ENCODE data around the gene C3orf33.

Gene C3orf33

DNA sequence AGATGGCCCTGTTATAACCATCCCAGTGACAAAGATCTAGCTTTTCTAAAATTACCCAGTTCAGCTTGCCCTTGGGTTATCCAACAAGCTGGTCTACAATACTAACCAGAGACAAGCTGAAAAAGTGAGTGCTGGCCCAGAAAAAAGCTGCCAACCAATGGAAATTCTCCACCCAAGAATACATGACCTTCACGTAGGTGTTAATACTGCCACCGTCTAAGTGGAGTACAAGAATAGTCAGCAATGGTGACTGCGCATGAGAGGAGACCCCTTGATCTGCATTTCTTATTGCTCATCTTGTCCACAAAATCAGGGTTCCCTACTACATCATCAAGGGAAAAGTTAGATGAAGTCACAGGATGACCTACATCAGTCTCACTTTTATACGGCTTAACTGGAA lies 45.4 kb downstream of the C3orf33 start:
- no peak for DNase-seq (ENCODE audit: low read depth)
- H3K4me3 ChIP-seq (replicated peaks; ENCODE audit: low read depth, low read length) = no peak overlapping the region
- TF ChIP-seq, protein P1, sequence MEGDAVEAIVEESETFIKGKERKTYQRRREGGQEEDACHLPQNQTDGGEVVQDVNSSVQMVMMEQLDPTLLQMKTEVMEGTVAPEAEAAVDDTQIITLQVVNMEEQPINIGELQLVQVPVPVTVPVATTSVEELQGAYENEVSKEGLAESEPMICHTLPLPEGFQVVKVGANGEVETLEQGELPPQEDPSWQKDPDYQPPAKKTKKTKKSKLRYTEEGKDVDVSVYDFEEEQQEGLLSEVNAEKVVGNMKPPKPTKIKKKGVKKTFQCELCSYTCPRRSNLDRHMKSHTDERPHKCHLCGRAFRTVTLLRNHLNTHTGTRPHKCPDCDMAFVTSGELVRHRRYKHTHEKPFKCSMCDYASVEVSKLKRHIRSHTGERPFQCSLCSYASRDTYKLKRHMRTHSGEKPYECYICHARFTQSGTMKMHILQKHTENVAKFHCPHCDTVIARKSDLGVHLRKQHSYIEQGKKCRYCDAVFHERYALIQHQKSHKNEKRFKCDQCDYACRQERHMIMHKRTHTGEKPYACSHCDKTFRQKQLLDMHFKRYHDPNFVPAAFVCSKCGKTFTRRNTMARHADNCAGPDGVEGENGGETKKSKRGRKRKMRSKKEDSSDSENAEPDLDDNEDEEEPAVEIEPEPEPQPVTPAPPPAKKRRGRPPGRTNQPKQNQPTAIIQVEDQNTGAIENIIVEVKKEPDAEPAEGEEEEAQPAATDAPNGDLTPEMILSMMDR (IDR thresholded peaks at IDR 0.05; ENCODE audit: low read length, missing control alignments) = no peak

DNA sequence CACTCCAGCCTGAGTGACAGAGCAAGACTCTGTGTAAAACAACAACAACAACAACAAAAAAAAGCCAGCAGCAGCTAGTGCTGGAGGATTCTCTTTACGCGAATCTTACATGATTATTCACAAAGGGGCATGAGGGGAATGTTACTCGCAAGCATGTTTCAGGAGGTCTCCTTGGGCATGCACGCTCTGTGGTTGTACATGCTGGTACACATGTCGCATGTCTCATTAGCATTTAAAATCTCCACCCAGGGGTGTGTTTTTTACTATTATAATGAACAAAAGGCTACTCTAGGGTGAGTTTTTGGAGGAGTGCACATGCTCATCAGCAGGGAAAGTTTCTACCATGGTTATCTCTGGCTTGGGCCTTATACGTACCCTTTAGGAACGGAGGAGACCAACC lies 48.5 kb downstream of the C3orf33 start:
- no peak overlapping the region for H3K4me3 ChIP-seq (replicated peaks; ENCODE audit: low read depth, low read length)
- TF ChIP-seq, protein P1 (IDR thresholded peaks at IDR 0.05; ENCODE audit: low read length, missing control alignments) = no peak
- no peak for DNase-seq (ENCODE audit: low read depth)

DNA sequence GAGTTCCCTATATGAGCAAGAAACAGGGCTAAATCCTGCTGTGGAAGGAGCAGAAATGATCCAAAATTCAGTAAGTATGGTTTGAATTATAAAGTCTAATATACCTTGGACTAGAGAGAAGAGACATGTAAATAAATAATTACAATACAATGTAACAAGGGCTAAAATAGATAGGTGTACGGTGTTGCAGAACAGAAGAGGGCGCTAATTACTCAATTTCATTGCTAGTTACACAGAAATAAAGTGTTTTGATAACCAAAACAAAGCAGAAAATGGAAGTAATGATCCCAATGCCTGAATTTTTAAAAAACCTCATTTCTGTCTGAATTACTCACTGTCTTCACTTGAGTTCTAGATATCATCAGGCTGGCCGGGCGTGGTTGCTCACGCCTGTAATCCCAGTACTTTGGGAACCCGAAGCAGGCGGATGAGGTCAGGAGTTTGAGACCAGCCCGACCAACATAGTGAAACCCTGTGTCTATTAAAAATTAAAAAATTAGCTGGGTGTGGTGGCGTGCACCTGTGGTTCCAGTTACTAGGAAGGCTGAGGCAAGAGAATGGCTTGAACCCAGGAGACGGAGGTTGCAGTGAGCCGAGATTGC lies 52.9 kb downstream of the C3orf33 start:
- TF ChIP-seq, protein P1 (IDR thresholded peaks at IDR 0.05; ENCODE audit: low read length, missing control alignments) = peak; percentile 46
- H3K4me3 ChIP-seq (replicated peaks; ENCODE audit: low read depth, low read length) = no peak overlapping the region
- peak; percentile 55 for DNase-seq (ENCODE audit: low read depth)

DNA sequence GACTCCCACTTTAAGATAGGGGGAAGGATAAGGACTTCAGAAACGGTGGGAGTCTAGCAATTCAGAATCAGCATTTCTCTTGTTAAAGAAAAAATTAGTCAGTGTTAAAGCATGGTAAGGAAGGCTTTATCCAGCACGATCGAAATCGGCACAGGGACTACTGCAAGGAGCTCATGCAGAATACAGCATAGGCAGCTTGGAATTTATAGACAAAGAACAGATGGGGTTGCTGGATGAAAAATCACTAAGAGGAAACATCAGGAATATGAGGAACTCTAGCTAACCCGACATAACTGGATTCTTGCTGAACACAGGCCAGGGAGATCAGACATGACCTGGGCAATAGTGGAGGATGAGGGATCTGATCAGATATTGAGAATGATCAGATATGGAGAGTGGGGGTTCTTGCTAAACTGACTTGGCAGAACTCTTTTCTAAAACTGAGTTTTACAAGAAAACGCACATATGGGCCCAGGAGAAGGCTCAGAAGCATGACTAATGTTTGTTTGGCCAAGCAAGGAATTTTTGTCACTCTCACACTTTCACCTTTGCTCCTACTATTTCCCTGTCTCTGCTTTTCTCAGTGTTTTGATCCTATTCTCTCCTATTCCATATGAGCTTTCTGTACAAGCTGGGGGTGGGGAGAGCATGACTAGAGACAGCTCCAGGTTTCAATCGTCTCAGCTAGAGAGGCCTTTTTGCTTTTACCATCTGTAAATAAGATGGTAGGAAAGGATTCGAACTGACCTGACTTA lies 57.3 kb downstream of the C3orf33 start:
- H3K4me3 ChIP-seq (replicated peaks; ENCODE audit: low read depth, low read length) = no peak overlapping the region
- DNase-seq (ENCODE audit: low read depth) = no peak
- TF ChIP-seq, protein P1 (IDR thresholded peaks at IDR 0.05; ENCODE audit: low read length, missing control alignments) = no peak

DNA sequence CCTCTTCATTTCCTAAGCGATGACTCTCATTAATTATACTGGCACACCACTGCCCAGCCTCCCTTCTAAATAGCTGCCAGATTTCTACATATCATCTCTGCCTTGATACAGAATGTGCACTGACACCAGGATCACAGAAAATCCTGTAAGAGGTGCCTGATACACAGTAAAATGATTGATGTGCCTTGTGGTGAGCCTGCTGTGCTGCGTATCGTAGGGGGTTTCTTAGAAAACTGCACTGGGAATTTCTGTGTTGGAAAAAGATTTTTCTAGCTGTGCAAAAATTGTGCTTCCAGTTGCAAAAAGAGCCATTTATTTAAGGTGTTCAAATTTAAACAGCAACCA lies 58.2 kb downstream of the C3orf33 start:
- TF ChIP-seq, protein P1 (IDR thresholded peaks at IDR 0.05; ENCODE audit: low read length, missing control alignments) = no peak
- H3K4me3 ChIP-seq (replicated peaks; ENCODE audit: low read depth, low read length) = no peak overlapping the region
- DNase-seq (ENCODE audit: low read depth) = no peak

DNA sequence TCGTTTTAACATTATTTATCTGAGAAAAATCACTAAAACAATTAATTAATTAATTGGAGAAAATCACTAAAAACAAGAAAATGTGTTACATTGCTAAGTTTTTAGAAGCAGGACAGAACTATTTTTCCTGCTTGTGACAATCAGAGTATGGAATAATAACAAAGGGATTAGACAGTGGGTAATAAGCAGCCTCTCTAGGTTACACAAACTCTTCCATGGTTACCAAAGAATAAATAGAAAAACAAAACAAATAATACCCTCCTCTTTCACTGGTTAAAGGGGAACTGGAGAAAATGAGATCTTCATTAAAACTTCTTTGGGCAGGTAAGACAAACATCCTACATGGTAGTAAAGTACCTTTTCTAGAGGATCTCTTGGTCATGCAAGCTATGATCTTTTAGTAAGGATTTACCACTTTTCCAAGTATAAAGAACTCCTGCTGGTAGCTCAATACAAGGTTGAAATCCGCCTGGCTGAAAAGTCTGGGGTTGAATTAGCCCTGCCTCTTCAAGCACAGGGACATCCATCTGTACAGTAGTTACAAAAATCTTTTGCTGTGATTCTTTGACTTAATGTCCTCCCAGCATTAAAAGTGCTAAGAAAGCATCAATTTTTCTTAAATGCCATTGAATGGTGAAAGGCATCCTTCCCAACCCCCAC lies 58.7 kb downstream of the C3orf33 start:
- no peak overlapping the region for H3K4me3 ChIP-seq (replicated peaks; ENCODE audit: low read depth, low read length)
- no peak for DNase-seq (ENCODE audit: low read depth)
- TF ChIP-seq, protein P1 (IDR thresholded peaks at IDR 0.05; ENCODE audit: low read length, missing control alignments) = no peak

Measured in fibroblast of pulmonary artery (primary cell).